ENCODE measurements around the gene KIF16B.

DNA sequence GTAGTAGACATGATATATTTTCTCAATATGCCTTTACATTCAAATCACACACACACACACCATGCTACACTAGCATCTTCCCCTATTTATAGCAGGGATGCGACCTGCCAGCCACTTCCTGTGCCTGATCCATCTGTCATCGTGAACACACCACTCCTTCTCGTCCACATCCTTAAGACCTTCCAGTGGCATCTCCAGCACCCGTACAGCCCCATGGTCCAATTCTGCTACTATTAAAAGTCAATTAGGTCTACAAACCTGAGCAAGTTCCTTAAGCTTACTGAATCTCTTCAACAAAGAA, 54.5 kb downstream of the KIF16B start:
- TF ChIP-seq GATA3 (IDR thresholded peaks at IDR 0.05; ENCODE audit: low read depth, low read length) (no peak), GATA2 (IDR thresholded peaks at IDR 0.05; ENCODE audit: low read depth, low read length) (no peak)
